IMR-90 (cell line): ENCODE data around the gene ROCK2. TPM values are rescaled to one million over a fixed set of nuclear protein-coding genes. Genes with fewer than 3 reads are reported as not detected.

Source experiments
- ATAC-seq: fragments of 200-7000 bp; cut with Tn5 transposase; 2 replicates; pipeline ENCODE4 v1.9.1; 2020; ENCODE audit warnings: low read depth, mild to moderate bottlenecking, moderate library complexity
- BruUV-seq: library from RNA; stranded (reverse); fragments of 400-500 nt; replicated peaks from 2 replicates; lab custom pipeline; 2021; lab: Mats Ljungman, UMichigan
- CTCF ChIA-PET: fragments of 300-600 bp; formaldehyde crosslinking; extraction: SDS; loops from one replicate; lab custom pipeline; 2021; ENCODE audit warnings: antibody characterized with exemption; lab: Yijun Ruan, JAX
- POLR2A ChIA-PET: fragments of 300-600 bp; sonication (Branson Sonifier 250); formaldehyde crosslinking; loops from one replicate; lab custom pipeline; 2022; ENCODE audit warnings: antibody characterized with exemption; ENCODE audit not compliant: unreplicated experiment; lab: Charles Lee
- DNase-seq: peaks from one replicate; pipeline ENCODE4 v3.0.0; 2013
- H2AFZ ChIP-seq: replicated peaks from 2 replicates; pipeline ENCODE3; 2013; ENCODE audit warnings: low read length, mild to moderate bottlenecking; ENCODE audit not compliant: poor library complexity
- H2AK5ac ChIP-seq: 2 replicates; pipeline ENCODE4 v1.6.1; 2013; ENCODE audit warnings: low read depth, low read length, inconsistent platforms
- H2AK9ac ChIP-seq: replicated peaks from 2 replicates; pipeline ENCODE3; 2013; ENCODE audit warnings: mild to moderate bottlenecking, low read depth, low read length, moderate library complexity; ENCODE audit not compliant: poor library complexity
- H2BK120ac ChIP-seq: 2 replicates; pipeline ENCODE4 v1.6.1; 2013; ENCODE audit warnings: low read depth, low read length, inconsistent platforms
- H2BK15ac ChIP-seq: 3 replicates; pipeline ENCODE4 v1.6.1; 2013; ENCODE audit warnings: low read depth, low read length, inconsistent platforms
- H2BK20ac ChIP-seq: 2 replicates; pipeline ENCODE4 v1.6.1; 2013; ENCODE audit warnings: low read depth, mild to moderate bottlenecking, inconsistent platforms, low read length, moderate library complexity
- H2BK5ac ChIP-seq: 2 replicates; pipeline ENCODE4 v1.6.1; 2013; ENCODE audit warnings: mild to moderate bottlenecking, low read depth, low read length, inconsistent platforms; ENCODE audit not compliant: poor library complexity, severe bottlenecking
- H3K14ac ChIP-seq: replicated peaks from 2 replicates; pipeline ENCODE4 v1.6.1; 2013; ENCODE audit warnings: low read depth, low read length, inconsistent platforms
- H3K18ac ChIP-seq: 2 replicates; pipeline ENCODE4 v1.6.1; 2013; ENCODE audit warnings: low read depth, low read length, control low read depth
- H3K23ac ChIP-seq: 2 replicates; pipeline ENCODE4 v1.6.1; 2013; ENCODE audit warnings: low read depth, low read length, inconsistent platforms
- H3K27ac ChIP-seq: 2 replicates; pipeline ENCODE4 v1.5.1; 2013; ENCODE audit warnings: mild to moderate bottlenecking, control low read depth, low read length; ENCODE audit not compliant: insufficient read depth
- H3K27me3 ChIP-seq: 2 replicates; pipeline ENCODE4 v1.6.1; 2013; ENCODE audit warnings: low read length; ENCODE audit not compliant: control insufficient read depth, insufficient read depth
- H3K36me3 ChIP-seq: 2 replicates; pipeline ENCODE4 v1.6.1; 2013; ENCODE audit warnings: low read length, mixed read lengths; ENCODE audit not compliant: control insufficient read depth, insufficient read depth
- H3K4ac ChIP-seq: 2 replicates; pipeline ENCODE4 v1.6.1; 2013; ENCODE audit warnings: low read depth, low read length, inconsistent platforms
- H3K4me1 ChIP-seq: 2 replicates; pipeline ENCODE4 v1.6.1; 2013; ENCODE audit warnings: low read length, mixed read lengths; ENCODE audit not compliant: control insufficient read depth, insufficient read depth
- H3K4me2 ChIP-seq: 2 replicates; pipeline ENCODE4 v1.6.1; 2013; ENCODE audit warnings: low read depth, mild to moderate bottlenecking, control low read depth, low read length, moderate library complexity
- H3K4me3 ChIP-seq: 2 replicates; pipeline ENCODE4 v1.5.1; 2013; ENCODE audit warnings: low read depth, mild to moderate bottlenecking, control low read depth, low read length, moderate library complexity; ENCODE audit not compliant: insufficient read depth
- H3K56ac ChIP-seq: 2 replicates; pipeline ENCODE4 v1.6.1; 2013; ENCODE audit warnings: low read length, inconsistent platforms; ENCODE audit not compliant: insufficient read depth; ENCODE audit errors: extremely low read depth
- H3K79me1 ChIP-seq, 2 experiments: 2 replicates each; pipeline ENCODE4 v1.6.1; 2013; ENCODE audit warnings: low read length in 2 of 2, inconsistent platforms in 1 of 2, low read depth in 1 of 2
- H3K9ac ChIP-seq: 2 replicates; pipeline ENCODE4 v1.6.1; 2013; ENCODE audit warnings: low read depth, low read length, control low read depth
- H3K9me1 ChIP-seq: 2 replicates; pipeline ENCODE4 v1.6.1; 2013; ENCODE audit warnings: low read length, inconsistent platforms; ENCODE audit not compliant: insufficient read depth
- H3K9me3 ChIP-seq: 2 replicates; pipeline ENCODE4 v1.6.1; 2013; ENCODE audit warnings: low read length; ENCODE audit not compliant: control insufficient read depth, insufficient read depth
- H4K20me1 ChIP-seq: 2 replicates; pipeline ENCODE4 v1.6.1; 2013; ENCODE audit warnings: low read length, inconsistent platforms; ENCODE audit not compliant: insufficient read depth
- H4K5ac ChIP-seq: 2 replicates; pipeline ENCODE4 v1.6.1; 2013; ENCODE audit warnings: mild to moderate bottlenecking, low read depth, low read length, control low read depth
- H4K8ac ChIP-seq, 2 experiments: 2 replicates each; pipeline ENCODE4 v1.6.1; 2013; ENCODE audit warnings: low read depth in 2 of 2, low read length in 2 of 2, control low read depth in 1 of 2, inconsistent platforms in 1 of 2
- H4K91ac ChIP-seq: 2 replicates; pipeline ENCODE4 v1.6.1; 2013; ENCODE audit warnings: low read depth, low read length, inconsistent platforms; ENCODE audit not compliant: insufficient read depth
- CEBPB ChIP-seq: IDR thresholded peaks from 2 replicates; pipeline ENCODE4 v1.6.1; 2012; ENCODE audit warnings: low read depth, low read length, improper control_type of control experiment
- CHD1 ChIP-seq: IDR thresholded peaks from 2 replicates; pipeline ENCODE4 v1.6.1; 2012; ENCODE audit warnings: low read depth, low read length, improper control_type of control experiment
- CTCF ChIP-seq: conservative IDR thresholded peaks from 2 replicates; pipeline ENCODE4 v1.5.1; 2012; ENCODE audit warnings: mild to moderate bottlenecking, low read depth, low read length, improper control_type of control experiment
- FOS ChIP-seq: fragments of 150-350 bp; IDR thresholded peaks from 2 replicates; pipeline ENCODE4 v1.6.1; 2016; ENCODE audit warnings: low read depth, low read length
- MAFK ChIP-seq: IDR thresholded peaks from 2 replicates; pipeline ENCODE4 v1.6.1; 2012; ENCODE audit warnings: low read depth, low read length, improper control_type of control experiment
- MAZ ChIP-seq: IDR thresholded peaks from 2 replicates; pipeline ENCODE4 v1.6.1; 2012; ENCODE audit warnings: low read depth, mild to moderate bottlenecking, low read length, improper control_type of control experiment, moderate library complexity, borderline replicate concordance
- MXI1 ChIP-seq: IDR thresholded peaks from 2 replicates; pipeline ENCODE4 v1.6.1; 2012; ENCODE audit warnings: low read depth, mild to moderate bottlenecking, low read length, moderate library complexity, borderline replicate concordance
- RFX5 ChIP-seq: IDR thresholded peaks from 2 replicates; pipeline ENCODE4 v1.8.0; 2012; ENCODE audit warnings: low read depth, mild to moderate bottlenecking, low read length, moderate library complexity
- WGBS, 2 experiments: methylation state at CpG; one replicate each; pipeline versions ENCODE4 v1.1.5 to v1.1.7; 2013; ENCODE audit warnings: missing lambda C conversion rate in 2 of 2; ENCODE audit not compliant: insufficient read length in 1 of 2; ENCODE audit errors: extremely low coverage in 2 of 2; 5-methylcytosine and 5-hydroxymethylcytosine counted together
- dilution Hi-C: fragments of 300-500 bp; cut with HindIII; formaldehyde crosslinking; loops from one replicate; pipeline ENCODE4 v1.14.3; 2018; ENCODE audit warnings: low sequenced_read_pairs; ENCODE audit not compliant: unreplicated experiment
- in situ Hi-C: fragments of 300-500 bp; cut with MboI; formaldehyde crosslinking; loops from 3 replicates; pipeline ENCODE4 v1.14.3; 2019; ENCODE audit warnings: low sequenced_read_pairs, inconsistent platforms, mixed read lengths
- intact Hi-C: fragments of 100-400 bp; cut with micrococcal nuclease; formaldehyde crosslinking; loops from 2 replicates; pipeline ENCODE4 v1.10.0; 2022
- polyA plus RNA-seq, 3 experiments: library from polyadenylated mRNA; depleted of rRNA; stranded (reverse); fragments of >200 nt; gene quantifications; 2 replicates each; pipeline ENCODE4 v1.2.3, GENCODE V29; 2012; ENCODE audit warnings: low replicate concordance in 1 of 3
- total RNA-seq: library from RNA; depleted of rRNA; stranded (reverse); fragments of >200 nt; gene quantifications from 2 replicates; pipeline ENCODE4 v1.2.3, GENCODE V29; 2012
- TF ChIP-seq, protein P1 (sequence below): fragments of 150-350 bp; IDR thresholded peaks from 2 replicates; pipeline ENCODE4 v1.6.1; 2016; ENCODE audit warnings: low read depth, mild to moderate bottlenecking, low read length, moderate library complexity, borderline replicate concordance

The ROCK2 gene
- total and polyA plus RNA-seq, 2 of the 4 experiments (the other 2 are of a cell fraction) = 9.0 to 28.3 TPM

- Histone ChIP-seq H2BK20ac (no peak overlapping the region), H2AK5ac (no peak overlapping the region), H3K36me3 (no peaks in the 10 kb centered on the region), H4K8ac (no peak overlapping the region), H3K4me3 (no peak overlapping the region), H3K4ac (no peak overlapping the region), H4K91ac (no peak overlapping the region), H2BK15ac (no peak overlapping the region), H2AFZ (no peak overlapping the region), H3K9me1 (peaks cover 7% of the 10 kb centered on the region; the same call in 1 of the 2 replicates), H3K9me3 (no peaks in the 10 kb centered on the region), H2BK120ac (no peak overlapping the region), H4K5ac (no peak overlapping the region), H2BK5ac (no peak overlapping the region), H2AK9ac (no peak overlapping the region), H3K14ac (no peak overlapping the region), H3K27me3 (no peaks in the 10 kb centered on the region), H4K20me1 (no peaks in the 10 kb centered on the region), H3K79me1 (no peaks in the 10 kb centered on the region), H3K27ac (no peak overlapping the region), H3K4me1 (peaks cover 15% of the 10 kb centered on the region), H3K4me2 (no peak overlapping the region), H3K56ac (no peak overlapping the region), H3K23ac (no peak overlapping the region), H3K18ac (no peak overlapping the region), H3K9ac (no peak overlapping the region)
- DNase-seq (no peak), ATAC-seq (no peak)
- no peak for TF ChIP-seq MAZ
- TF ChIP-seq RFX5 = no peak
- no peak for TF ChIP-seq MXI1
- TF ChIP-seq MAFK = no peak
- TF ChIP-seq CEBPB = no peak
- TF ChIP-seq, protein P1, sequence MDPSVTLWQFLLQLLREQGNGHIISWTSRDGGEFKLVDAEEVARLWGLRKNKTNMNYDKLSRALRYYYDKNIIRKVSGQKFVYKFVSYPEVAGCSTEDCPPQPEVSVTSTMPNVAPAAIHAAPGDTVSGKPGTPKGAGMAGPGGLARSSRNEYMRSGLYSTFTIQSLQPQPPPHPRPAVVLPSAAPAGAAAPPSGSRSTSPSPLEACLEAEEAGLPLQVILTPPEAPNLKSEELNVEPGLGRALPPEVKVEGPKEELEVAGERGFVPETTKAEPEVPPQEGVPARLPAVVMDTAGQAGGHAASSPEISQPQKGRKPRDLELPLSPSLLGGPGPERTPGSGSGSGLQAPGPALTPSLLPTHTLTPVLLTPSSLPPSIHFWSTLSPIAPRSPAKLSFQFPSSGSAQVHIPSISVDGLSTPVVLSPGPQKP = no peak
- TF ChIP-seq CTCF = no peak
- TF ChIP-seq FOS = no peak
- TF ChIP-seq CHD1 = no peak
- in situ Hi-C loops (no loop called here), intact Hi-C loops (no loop called here), dilution Hi-C loops (no loop called here)
- CTCF ChIA-PET = no interaction called here
- WGBS, 2 experiments = no CpG with 5 or more reads among the region's 5 CpGs
- BruUV-seq = no TSS peak
- POLR2A ChIA-PET = no interaction called here
These were observed 21.9 kb upstream of the ROCK2 start for GRCh38 chr2:11366326-11366741.
